G401.6 (cell line): ENCODE data around the gene AOX1.
"Not testable (repeated sequence)": the region's sequence is repeated elsewhere in the genome, so short reads cannot be mapped to it uniquely, and the experiment has no call there.

Source experiments
- FAIRE-seq: peaks from 2 replicates; lab custom pipeline; 2012; peaks lifted over from hg19 to GRCh38; lab: Jason Lieb, UNC

AOX1 gene

DNA sequence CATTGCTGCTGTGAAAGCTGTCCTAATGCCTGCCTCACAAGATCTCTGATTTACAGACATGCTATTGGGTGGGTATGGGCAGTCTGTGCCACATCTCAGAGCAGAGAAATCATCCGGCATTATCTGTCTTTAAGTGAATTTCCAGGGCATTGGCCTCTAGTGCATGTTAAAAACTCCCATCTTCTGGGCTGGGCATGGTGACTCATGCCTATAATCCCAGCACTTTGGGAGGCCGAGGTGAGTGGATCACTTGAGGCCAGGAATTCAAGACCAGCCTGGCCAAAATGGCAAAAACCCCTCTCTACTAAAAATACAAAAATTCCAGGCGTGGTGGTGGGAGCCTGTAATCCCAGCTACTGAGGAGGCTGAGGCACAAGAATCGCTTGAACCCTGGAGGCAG, 42.6 kb downstream of the AOX1 start:
- FAIRE-seq, result not testable (repeated sequence)

DNA sequence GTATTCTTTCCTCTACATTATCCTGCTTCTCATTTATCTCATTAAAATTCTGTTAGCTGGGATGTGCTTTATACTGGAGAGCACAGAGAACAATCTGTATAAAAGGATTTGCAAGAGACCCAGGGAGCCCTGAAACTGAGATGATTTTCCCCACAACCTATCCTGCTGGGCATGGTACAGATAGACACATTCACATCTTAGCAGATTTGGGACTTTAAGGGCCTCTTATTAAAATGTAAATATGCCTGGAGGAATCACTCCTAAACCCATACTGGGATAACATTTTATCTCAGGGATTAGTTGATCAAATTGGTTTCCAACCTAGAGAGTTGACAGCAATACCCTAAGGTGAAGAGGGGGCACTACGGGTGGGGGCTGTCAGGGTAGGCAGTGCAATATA, 45.5 kb downstream of the AOX1 start:
- no peak for FAIRE-seq

- FAIRE-seq, result no peak
These were observed 48.6 kb downstream of the AOX1 start for GRCh38 chr2:200634231-200634964.

DNA sequence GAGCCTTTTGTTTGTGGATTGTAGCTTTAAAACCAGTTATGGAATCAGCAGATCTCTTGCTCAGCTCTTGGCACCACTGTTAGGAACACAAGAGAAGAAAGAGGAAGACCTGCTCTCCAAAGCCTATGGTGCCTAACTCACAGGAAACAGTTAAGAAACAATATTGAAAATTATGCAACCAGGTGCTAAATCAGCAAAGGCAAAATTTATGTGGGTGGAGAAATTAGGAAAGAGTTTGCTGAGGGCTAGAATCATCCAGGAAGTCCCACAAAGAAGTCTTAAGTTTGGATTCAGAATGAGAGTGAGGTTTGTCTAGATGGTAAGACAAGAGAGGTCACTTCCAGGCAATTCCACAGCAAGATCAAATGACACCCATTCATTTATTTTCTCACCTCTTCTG, 49.4 kb downstream of the AOX1 start:
- FAIRE-seq, result no peak

GRCh38 chr2:200637901-200638300, 52.1 kb downstream of the AOX1 start:
- FAIRE-seq, result no peak

GRCh38 chr2:200640176-200640575, 54.4 kb downstream of the AOX1 start:
- FAIRE-seq, result no peak

- FAIRE-seq, result no peak
These were observed 55.1 kb downstream of the AOX1 start for GRCh38 chr2:200640901-200641300.

DNA sequence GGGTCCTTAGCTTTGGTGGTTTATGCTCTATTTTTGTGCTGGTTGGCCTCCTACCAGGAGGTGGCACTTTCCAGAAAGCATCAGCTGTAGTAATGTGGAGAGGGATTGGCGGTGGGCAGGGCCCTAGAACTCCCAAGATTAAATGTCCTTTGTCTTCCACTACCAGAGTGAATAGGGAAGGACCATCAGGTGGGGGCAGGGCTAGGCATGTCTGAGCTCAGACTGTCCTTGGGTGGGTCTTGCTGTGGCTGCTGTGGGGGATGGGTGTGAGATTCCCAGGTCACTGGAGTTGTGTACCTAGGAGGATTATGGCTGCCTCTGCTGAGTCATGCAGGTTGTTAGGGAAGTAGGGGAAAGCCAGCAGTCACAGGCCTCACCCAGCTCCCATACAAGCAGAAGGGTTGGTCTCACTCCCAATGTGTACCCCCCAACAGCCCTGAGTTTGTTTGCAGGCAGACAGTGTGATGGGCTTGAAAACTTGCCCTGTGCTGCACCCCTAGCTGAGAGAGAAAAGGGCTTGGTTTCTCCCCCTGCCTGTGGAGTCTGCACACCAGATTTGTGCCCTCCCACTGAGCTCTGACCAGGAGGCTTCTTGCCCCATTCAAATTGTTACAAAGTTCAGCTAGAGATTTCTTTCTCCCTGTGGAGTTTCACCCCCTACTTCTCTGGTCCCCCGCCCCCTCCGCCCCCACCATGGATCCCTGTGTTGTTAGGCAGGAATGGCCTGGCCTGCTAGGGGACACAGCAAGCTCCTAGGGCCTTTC, 62.9 kb downstream of the AOX1 start:
- not testable (repeated sequence) for FAIRE-seq

DNA sequence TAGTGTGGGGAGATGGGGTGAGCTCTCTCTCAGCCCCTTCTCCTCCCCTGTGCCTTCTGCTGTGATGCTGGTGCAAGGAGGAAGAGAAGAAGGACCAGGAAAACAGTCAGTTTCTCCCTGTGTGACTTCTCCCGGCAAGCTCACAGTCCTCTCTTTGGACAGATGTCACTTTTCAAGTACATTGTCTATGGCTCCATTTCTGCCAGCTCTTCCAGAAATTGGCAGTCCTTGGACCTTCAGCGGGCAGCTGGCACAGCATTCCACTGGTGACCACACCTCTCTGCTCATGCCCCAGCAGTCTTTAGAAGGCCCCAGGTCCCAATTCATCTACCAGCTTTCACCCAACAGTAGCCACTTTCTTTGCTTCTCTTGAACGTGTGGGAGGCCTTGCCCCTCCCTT, 63.9 kb downstream of the AOX1 start:
- no peak for FAIRE-seq

GRCh38 chr2:200650195-200650594, 64.4 kb downstream of the AOX1 start:
- no peak for FAIRE-seq

DNA sequence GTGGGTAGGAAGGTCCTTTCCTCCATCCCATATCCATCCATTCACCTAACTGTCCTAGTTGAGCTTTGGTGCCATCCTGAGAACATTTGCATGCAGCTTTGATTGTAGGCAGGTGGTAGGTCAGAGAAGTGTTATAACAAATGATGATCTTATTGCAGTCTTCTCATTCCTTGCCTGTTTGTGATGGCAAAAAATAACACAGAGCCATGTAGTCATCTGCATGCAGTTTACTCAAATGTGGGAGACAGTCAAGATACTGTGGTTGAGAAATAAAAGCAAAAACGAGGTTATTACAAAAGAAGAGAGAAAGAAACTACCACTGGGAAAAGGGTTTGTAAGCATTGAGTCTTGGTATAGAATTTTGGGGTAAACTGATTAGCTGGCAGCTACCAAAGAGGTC, 66.3 kb downstream of the AOX1 start:
- FAIRE-seq, result no peak

DNA sequence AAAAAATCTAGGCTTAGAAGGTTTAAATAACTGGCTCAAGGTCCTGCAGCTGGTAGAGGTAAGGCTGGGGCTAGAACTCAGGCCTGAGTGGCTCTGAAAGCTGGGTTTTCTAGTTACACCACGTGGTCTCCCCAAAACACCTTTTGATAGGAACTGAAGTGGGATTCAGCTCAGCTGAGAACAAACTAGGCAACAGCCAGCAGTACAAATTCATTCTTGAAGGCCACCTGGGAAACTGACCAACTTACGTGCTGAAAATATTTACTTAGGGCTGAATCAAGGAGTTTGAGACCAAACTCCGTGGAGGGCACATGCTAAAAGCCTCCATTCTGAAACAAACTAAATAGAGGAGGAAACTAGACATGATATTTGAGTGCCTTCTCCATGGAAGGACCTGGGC, 67.2 kb downstream of the AOX1 start:
- no peak for FAIRE-seq

DNA sequence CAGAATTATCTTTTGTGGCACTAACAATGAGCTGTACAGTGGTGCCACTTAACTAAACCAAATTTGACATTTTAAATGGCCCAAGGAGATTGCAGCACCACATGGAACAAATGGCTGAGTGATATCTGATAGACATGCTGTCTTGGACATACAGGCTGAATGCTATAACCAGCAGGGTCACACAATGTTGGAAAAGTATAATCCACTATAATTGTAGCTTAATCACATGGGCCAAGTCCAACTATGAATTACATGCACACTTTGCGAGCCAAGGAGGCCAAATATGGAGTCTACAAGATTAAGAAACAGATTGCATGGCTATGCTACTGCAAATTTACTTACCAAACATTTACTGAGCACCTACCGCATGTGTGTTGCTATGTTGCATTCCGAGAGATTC, 69.0 kb downstream of the AOX1 start:
- FAIRE-seq, result no peak

GRCh38 chr2:200655918-200656580, 70.2 kb downstream of the AOX1 start:
- FAIRE-seq, result no peak

DNA sequence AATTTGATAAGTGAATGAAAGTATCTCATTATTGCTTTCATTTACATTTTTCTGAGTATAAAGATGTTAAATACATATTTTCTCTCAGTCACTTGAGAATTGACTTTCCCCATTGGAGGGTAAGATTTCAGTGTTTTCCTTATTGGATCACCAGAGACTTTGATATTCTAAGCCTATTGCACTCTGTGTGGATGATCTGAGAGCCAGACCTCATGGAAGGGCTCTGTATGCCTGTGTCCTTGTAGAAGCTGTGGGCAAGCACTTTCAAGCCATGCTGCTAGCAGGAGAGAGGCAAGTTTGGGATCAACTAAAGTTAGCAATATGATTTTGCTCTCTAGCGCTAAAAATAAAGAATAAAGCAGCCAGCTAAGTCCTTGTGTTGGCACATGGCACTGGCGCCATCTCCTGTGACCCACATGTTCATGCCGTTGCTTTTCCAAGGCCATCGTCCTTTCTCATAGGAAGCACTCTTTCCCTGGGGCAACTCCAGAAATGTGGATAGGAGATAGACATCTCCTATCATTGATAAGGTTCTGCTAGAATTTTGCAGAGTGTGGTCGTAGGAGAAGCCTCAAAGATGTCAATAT, 72.6 kb downstream of the AOX1 start:
- FAIRE-seq, result no peak

- no peak for FAIRE-seq
These were observed 73.6 kb downstream of the AOX1 start for GRCh38 chr2:200659410-200659809.

DNA sequence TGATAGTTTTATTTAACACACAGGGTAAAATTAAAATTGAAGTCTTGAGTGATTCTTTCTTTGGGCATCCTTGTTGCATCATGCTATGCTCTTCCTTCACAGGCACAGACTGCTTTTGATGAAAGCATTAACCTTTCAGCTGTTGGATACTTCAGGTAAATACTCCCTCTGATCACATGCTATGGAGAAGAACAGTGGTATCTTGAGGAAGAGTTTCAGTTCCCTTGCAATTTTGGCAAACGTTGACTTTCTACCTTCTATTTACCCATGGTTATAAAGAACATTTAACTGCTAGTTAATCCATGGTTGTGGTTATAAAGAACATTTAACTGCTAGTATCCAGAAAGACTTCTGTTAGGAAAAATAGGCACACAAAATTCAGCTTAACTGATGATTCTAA, 75.7 kb downstream of the AOX1 start:
- no peak for FAIRE-seq

DNA sequence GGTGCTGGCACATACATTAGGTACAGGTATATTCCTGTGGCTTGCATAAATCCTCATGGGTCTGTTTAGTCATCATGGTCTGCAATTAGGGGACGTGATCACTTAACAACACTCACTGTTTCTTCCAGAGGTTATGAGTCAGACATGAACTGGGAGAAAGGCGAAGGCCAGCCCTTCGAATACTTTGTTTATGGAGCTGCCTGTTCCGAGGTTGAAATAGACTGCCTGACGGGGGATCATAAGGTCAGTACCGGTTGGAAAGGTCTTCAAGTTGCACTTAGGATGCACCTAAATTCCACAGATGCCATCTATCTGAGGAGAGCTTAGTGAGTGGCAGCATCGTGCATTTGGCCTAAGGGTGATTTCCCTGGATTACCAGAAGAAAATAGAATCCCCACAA, 76.9 kb downstream of the AOX1 start:
- FAIRE-seq, result no peak

DNA sequence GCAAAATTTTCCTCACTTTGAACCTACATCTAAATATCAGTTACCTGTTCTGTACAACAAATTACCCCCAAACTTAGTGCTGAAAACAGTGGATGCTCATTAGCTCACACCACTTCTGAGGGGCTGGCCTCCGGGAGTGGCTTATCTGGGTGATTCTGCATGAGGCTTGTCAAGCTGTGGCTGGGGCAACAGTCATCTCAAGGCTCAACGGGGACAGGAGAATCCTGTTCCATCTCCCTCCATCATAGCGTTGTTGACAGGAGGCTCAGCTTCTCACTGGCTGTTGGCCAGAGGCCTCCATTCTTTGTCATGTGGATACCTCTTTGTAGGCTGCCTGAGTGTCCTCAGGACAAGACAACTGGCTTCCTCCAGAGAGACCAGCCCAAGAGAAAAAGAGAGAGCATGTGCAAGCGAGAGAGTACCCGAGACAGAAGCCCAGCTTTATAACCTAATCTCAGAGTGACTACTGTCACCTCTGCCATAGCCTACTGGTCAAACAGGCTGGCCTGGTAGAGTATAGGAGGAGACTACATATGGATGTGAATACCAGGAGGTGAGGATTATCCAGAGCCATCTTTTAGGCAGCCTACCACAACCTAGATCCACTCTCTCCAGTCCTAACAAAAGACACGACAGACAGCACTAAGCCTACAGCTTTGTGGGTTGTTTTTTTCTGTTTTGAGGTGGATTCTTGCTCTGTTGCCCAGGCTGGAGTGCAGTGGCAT, 79.1 kb downstream of the AOX1 start:
- FAIRE-seq, result no peak

DNA sequence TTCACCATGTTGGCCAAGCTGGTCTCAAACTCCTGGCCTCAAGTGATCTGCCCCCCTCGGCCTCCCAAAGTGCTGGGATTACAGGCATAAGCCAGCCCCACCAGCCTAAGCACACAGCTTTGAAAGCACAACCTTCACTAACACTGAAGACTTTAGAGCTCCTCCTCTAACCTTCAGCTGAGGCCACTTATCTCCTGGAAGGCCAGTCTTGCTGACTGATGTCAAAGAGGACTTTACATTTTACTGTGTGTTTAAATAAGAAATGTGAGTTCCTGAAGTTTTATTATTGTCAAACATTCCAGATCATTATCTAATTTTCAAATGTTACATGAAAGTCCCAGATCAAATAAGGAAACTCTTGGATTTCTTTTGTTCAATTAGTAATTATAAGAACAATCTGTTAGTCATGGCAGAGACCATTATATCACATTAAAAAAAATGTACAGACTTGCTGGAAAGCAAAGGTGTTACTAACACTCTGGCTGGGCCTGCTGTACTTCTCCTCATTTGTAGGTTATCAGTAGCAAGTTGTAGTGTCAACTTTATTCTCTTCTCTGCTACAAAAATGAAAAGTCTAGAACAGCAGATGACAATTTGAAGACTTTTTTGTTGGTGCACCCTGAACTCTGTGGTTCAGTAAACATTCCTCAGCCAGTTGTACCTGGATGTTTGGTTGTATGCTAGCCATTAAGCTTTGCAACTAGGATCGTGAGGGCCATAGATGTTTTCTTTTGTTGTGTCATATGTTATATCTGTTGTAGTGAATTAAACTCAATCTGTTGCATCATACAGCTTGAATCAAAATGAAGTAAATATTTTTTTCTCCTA, 80.0 kb downstream of the AOX1 start:
- no peak for FAIRE-seq

DNA sequence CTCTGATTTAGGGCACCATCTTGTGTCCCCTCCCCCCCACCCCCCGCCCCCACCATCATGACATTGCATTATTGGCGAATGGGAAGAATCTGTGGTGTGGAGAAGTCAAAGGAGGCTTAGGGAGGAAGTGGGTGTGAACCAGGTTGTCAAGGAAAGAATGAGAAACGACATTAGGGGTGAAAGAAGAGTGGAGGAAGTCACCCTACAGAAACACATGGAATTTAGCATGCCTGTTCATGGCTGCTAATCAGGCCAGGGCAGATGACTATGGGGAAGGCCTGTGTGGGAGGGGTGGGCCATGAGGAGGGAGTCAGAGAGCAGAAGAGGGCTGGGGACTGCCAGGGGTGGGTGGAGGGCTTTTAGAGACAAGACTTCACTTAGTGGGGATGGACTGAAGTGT, 81.6 kb downstream of the AOX1 start:
- FAIRE-seq, result no peak
